Left ventricle myocardium inferior (tissue), 1 donor: ENCODE measurements around the gene PRKCD. TPM values are rescaled to one million over a fixed set of nuclear protein-coding genes. Genes with fewer than 3 reads are reported as not detected.

ENCODE experiments used
- DNase-seq: peaks from one replicate; pipeline ENCODE4 v3.0.0-alpha.2; 2020
- H3K27ac ChIP-seq: fragments of 200-600 bp; replicated peaks from 2 replicates; pipeline ENCODE4 v1.8.0; 2021
- H3K27me3 ChIP-seq: fragments of 200-600 bp; 2 replicates; pipeline ENCODE4 v1.8.0; 2021; ENCODE audit warnings: low read depth
- H3K36me3 ChIP-seq: fragments of 200-600 bp; 2 replicates; pipeline ENCODE4 v1.8.0; 2021
- H3K4me1 ChIP-seq: fragments of 200-600 bp; 2 replicates; pipeline ENCODE4 v1.8.0; 2021
- H3K4me3 ChIP-seq: fragments of 200-600 bp; 2 replicates; pipeline ENCODE4 v1.8.0; 2021; ENCODE audit warnings: mild to moderate bottlenecking, moderate library complexity
- H3K9me3 ChIP-seq: fragments of 200-600 bp; replicated peaks from 2 replicates; pipeline ENCODE4 v1.8.0; 2021
- intact Hi-C: fragments of 100-400 bp; cut with micrococcal nuclease; formaldehyde crosslinking; loops from one replicate; pipeline ENCODE4 v1.11.0; 2022
- total RNA-seq: library from RNA; stranded (reverse); fragmentation: NEBNext Ultra II Directional; extraction: Animal tissue kit (Norgen Biotek cat#: 25700); gene quantifications from one replicate; pipeline ENCODE4 v1.2.1, GENCODE V29; 2021
- TF ChIP-seq, protein P1 (sequence below): fragments of 200-600 bp; IDR thresholded peaks from 2 replicates; pipeline ENCODE4 v1.8.0; 2021; ENCODE audit warnings: antibody characterized with exemption, mild to moderate bottlenecking, borderline replicate concordance
- donor health status: DM: no; HTN: yes; CAD: no; lungs with severe emphysema.

Gene PRKCD
- total RNA-seq, 1 donor from 2014 or later = 13.6 TPM

DNA sequence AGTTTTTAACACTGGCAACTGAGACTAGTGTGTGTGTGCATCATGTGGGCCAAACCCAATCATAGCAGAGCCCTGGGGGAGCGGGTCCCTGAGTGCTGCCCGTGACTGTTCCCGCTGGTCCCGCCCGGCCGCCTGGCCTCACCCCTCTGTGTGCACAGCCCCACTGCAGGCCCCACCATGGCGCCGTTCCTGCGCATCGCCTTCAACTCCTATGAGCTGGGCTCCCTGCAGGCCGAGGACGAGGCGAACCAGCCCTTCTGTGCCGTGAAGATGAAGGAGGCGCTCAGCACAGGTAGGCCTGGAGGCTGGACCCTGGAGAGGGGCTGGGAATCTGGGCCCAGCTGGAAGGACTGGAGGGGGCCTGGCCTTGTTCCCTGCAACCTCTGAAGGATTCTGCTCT lies 17.2 kb downstream of the PRKCD start:
- no peak overlapping the region for H3K27ac ChIP-seq
- TF ChIP-seq, protein P1, sequence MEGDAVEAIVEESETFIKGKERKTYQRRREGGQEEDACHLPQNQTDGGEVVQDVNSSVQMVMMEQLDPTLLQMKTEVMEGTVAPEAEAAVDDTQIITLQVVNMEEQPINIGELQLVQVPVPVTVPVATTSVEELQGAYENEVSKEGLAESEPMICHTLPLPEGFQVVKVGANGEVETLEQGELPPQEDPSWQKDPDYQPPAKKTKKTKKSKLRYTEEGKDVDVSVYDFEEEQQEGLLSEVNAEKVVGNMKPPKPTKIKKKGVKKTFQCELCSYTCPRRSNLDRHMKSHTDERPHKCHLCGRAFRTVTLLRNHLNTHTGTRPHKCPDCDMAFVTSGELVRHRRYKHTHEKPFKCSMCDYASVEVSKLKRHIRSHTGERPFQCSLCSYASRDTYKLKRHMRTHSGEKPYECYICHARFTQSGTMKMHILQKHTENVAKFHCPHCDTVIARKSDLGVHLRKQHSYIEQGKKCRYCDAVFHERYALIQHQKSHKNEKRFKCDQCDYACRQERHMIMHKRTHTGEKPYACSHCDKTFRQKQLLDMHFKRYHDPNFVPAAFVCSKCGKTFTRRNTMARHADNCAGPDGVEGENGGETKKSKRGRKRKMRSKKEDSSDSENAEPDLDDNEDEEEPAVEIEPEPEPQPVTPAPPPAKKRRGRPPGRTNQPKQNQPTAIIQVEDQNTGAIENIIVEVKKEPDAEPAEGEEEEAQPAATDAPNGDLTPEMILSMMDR = no peak
- peaks cover 3% of the 10 kb centered on the region for H3K4me1 ChIP-seq
- peaks cover 47% of the 10 kb centered on the region for H3K36me3 ChIP-seq
- no peaks in the 10 kb centered on the region for H3K27me3 ChIP-seq
- DNase-seq = no peak
- H3K4me3 ChIP-seq = no peak overlapping the region
- intact Hi-C loops = no loop called here
- no peaks in the 10 kb centered on the region for H3K9me3 ChIP-seq

DNA sequence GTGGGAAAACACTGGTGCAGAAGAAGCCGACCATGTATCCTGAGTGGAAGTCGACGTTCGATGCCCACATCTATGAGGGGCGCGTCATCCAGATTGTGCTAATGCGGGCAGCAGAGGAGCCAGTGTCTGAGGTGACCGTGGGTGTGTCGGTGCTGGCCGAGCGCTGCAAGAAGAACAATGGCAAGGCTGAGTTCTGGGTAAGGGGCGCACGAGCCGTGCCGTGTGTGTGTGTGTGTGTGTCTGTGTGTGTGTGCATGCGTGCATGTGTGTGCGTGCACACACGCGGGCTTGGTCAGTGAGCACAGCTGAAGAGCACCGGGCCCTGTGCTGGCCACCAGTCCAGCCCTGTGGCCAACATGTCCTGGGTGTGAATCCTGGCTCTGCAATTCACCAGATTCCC lies 18.6 kb downstream of the PRKCD start:
- no peaks in the 10 kb centered on the region for H3K9me3 ChIP-seq
- no peaks in the 10 kb centered on the region for H3K27me3 ChIP-seq
- no peak overlapping the region for H3K27ac ChIP-seq
- TF ChIP-seq, protein P1 = no peak
- H3K4me1 ChIP-seq = no peaks in the 10 kb centered on the region
- DNase-seq = no peak
- intact Hi-C loops = no loop called here
- H3K36me3 ChIP-seq = peaks cover 54% of the 10 kb centered on the region
- H3K4me3 ChIP-seq = no peak overlapping the region

DNA sequence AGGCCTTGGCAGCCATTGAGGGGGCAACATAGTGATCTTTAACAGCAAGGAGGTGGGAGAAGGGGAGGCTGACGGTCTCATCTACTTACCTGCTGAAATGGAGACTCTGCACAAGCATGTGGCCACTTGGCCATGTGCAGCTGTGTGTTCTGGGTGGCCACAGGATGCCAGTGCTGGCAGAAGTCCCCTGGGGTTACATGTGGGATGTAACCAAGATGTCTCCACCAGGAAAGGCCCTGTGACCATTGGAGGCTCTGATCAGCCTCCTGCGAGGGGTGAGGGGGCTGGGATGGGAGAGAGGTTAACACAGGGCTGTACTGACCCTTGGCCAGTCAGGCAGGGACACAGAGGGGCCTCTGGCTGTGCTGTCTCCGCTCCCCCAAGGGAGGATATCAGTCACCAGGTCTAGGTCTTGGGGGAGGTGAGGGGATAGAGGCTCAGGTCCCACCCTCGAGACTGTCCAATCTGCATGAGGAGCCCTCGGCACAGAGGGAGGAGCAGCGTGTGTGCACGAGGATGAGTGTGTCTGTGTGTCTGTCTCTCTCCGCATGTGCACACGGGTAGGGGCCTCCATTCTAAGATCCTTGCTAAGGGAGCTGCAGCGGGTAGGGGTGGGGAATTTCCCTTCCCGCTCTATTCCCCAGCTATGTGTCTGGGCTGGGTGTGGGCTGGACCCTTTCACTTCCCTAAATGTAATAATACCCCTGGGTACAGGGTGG lies 19.5 kb downstream of the PRKCD start:
- intact Hi-C loops = no loop called here
- no peaks in the 10 kb centered on the region for H3K4me1 ChIP-seq
- H3K27ac ChIP-seq = no peak overlapping the region
- H3K9me3 ChIP-seq = no peaks in the 10 kb centered on the region
- H3K36me3 ChIP-seq = peaks cover 59% of the 10 kb centered on the region
- no peaks in the 10 kb centered on the region for H3K27me3 ChIP-seq
- no peak overlapping the region for H3K4me3 ChIP-seq
- TF ChIP-seq, protein P1 = no peak
- DNase-seq = no peak

DNA sequence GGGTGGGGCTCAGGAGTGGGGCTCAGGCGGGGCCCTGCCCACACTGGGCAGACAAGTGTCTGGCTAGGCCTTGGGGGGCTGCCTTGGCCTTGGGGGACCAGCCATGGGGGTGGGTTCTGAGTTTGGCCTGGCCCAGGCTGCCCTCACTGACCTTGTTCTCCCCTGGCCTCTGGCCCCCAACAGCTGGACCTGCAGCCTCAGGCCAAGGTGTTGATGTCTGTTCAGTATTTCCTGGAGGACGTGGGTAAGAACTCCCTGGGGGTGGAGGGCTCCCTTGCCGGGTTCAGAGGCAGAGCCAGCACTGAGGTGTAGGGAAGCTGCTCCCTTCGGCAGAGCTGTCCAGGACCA lies 20.0 kb downstream of the PRKCD start:
- H3K4me3 ChIP-seq = no peak overlapping the region
- H3K27ac ChIP-seq = no peak overlapping the region
- intact Hi-C loops = no loop called here
- TF ChIP-seq, protein P1 = no peak
- H3K9me3 ChIP-seq = no peaks in the 10 kb centered on the region
- DNase-seq = no peak
- peaks cover 63% of the 10 kb centered on the region for H3K36me3 ChIP-seq
- H3K27me3 ChIP-seq = no peaks in the 10 kb centered on the region
- no peaks in the 10 kb centered on the region for H3K4me1 ChIP-seq

DNA sequence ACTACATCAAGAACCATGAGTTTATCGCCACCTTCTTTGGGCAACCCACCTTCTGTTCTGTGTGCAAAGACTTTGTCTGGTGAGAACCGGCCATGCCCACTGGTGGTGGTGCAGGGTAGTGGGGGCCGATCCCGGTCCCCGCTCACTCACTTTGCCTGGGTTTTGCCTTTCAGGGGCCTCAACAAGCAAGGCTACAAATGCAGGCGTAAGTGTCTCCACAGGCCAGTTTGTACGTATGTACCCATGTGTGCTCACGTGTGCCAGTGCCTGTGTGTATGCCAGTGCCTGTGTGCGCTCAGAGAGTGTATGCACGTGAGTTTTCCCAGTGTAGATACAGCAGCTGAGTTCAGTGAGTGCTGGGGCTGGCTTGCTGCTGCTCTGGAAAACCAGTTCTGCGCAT lies 20.5 kb downstream of the PRKCD start:
- DNase-seq = no peak
- Histone ChIP-seq H3K9me3 (no peaks in the 10 kb centered on the region), H3K36me3 (peaks cover 68% of the 10 kb centered on the region), H3K27ac (no peak overlapping the region), H3K4me1 (no peaks in the 10 kb centered on the region), H3K27me3 (no peaks in the 10 kb centered on the region), H3K4me3 (no peak overlapping the region)
- intact Hi-C loops = no loop called here
- TF ChIP-seq, protein P1 = no peak
